SK-N-SH treated with all-trans-retinoic acid at 6 μM for 48 hours (cell line): ENCODE results near the gene COMMD3.
"Not testable (repeated sequence)": the region's sequence is repeated elsewhere in the genome, so short reads cannot be mapped to it uniquely, and the experiment has no call there.

Experiments
- ATAC-seq: fragments of 200-7000 bp; cut with Tn5 transposase; 3 replicates; pipeline ENCODE4 v1.9.1; 2020; ENCODE audit warnings: mild to moderate bottlenecking, moderate library complexity
- ARNTL ChIP-seq: fragments of 450-650 bp; formaldehyde crosslinking; IDR thresholded peaks from 2 replicates; pipeline ENCODE4 v1.5.0; 2020; ENCODE audit warnings: low read depth, mild to moderate bottlenecking, moderate library complexity, borderline replicate concordance
- BACH2 ChIP-seq: fragments of 250-450 bp; sonication (Bioruptor Pico); IDR thresholded peaks from 2 replicates; pipeline ENCODE4 v1.9.0; 2021; ENCODE audit warnings: mild to moderate bottlenecking, borderline replicate concordance
- CSDC2 ChIP-seq: fragments of 250-450 bp; sonication (Bioruptor Pico); IDR thresholded peaks from 2 replicates; pipeline ENCODE4 v1.5.0; 2020; ENCODE audit warnings: mild to moderate bottlenecking, moderate library complexity
- CSRNP3 ChIP-seq: fragments of 250-450 bp; sonication (Bioruptor Pico); IDR thresholded peaks from 2 replicates; pipeline ENCODE4 v1.5.1; 2021; ENCODE audit warnings: mild to moderate bottlenecking, moderate library complexity
- ESRRG ChIP-seq: fragments of 250-450 bp; sonication (Bioruptor Pico); IDR thresholded peaks from 2 replicates; pipeline ENCODE4 v1.6.1; 2021; ENCODE audit warnings: mild to moderate bottlenecking
- GLIS3 ChIP-seq: fragments of 250-450 bp; sonication (Bioruptor Pico); IDR thresholded peaks from 2 replicates; pipeline ENCODE4 v1.5.0; 2020; ENCODE audit warnings: mild to moderate bottlenecking, moderate library complexity
- ISL1 ChIP-seq: fragments of 250-450 bp; sonication (Bioruptor Pico); IDR thresholded peaks from 2 replicates; pipeline ENCODE4 v2.1.2; 2022; ENCODE audit warnings: mild to moderate bottlenecking, moderate library complexity
- OSR1 ChIP-seq: fragments of 250-450 bp; sonication (Bioruptor Pico); IDR thresholded peaks from 2 replicates; pipeline ENCODE4 v1.8.0; 2022; ENCODE audit warnings: moderate library complexity, mild to moderate bottlenecking, inconsistent platforms
- POU6F1 ChIP-seq: fragments of 250-450 bp; sonication (Bioruptor Pico); IDR thresholded peaks from 2 replicates; pipeline ENCODE4 v1.8.0; 2021; ENCODE audit warnings: low read depth, mild to moderate bottlenecking, moderate library complexity, borderline replicate concordance
- PPARA ChIP-seq: fragments of 250-450 bp; sonication (Bioruptor Pico); IDR thresholded peaks from 2 replicates; pipeline ENCODE4 v1.5.0; 2020; ENCODE audit warnings: mild to moderate bottlenecking, borderline replicate concordance
- RARB ChIP-seq: fragments of 250-450 bp; sonication (Bioruptor Pico); IDR thresholded peaks from 2 replicates; pipeline ENCODE4 v1.8.0; 2021; ENCODE audit warnings: mild to moderate bottlenecking, moderate library complexity
- TCF4 ChIP-seq: fragments of 250-450 bp; sonication (Bioruptor Pico); IDR thresholded peaks from 2 replicates; pipeline ENCODE4 v1.8.0; 2021; ENCODE audit warnings: mild to moderate bottlenecking, moderate library complexity, borderline replicate concordance
- TOX ChIP-seq: fragments of 250-450 bp; sonication (Bioruptor Pico); IDR thresholded peaks from 2 replicates; pipeline ENCODE4 v1.8.0; 2021; ENCODE audit warnings: mild to moderate bottlenecking, moderate library complexity, borderline replicate concordance
- TSHZ2 ChIP-seq: fragments of 250-450 bp; sonication (Bioruptor Pico); IDR thresholded peaks from 2 replicates; pipeline ENCODE4 v1.5.0; 2020; ENCODE audit warnings: mild to moderate bottlenecking, moderate library complexity
- ZC3H10 ChIP-seq: fragments of 250-450 bp; sonication (Bioruptor Pico); IDR thresholded peaks from 2 replicates; pipeline ENCODE4 v1.5.1; 2021; ENCODE audit warnings: mild to moderate bottlenecking, moderate library complexity
- ZFP3 ChIP-seq: fragments of 250-450 bp; sonication (Bioruptor Pico); IDR thresholded peaks from 2 replicates; pipeline ENCODE4 v1.5.0; 2020; ENCODE audit warnings: mild to moderate bottlenecking, moderate library complexity
- ZFP30 ChIP-seq: fragments of 450-650 bp; formaldehyde crosslinking; IDR thresholded peaks from 2 replicates; pipeline ENCODE4 v1.5.0; 2022; ENCODE audit warnings: mild to moderate bottlenecking, moderate library complexity
- ZNF565 ChIP-seq: fragments of 450-650 bp; formaldehyde crosslinking; conservative IDR thresholded peaks from 2 replicates; pipeline ENCODE4 v1.5.0; 2020; ENCODE audit warnings: low read depth, mild to moderate bottlenecking, moderate library complexity
- ZNF70 ChIP-seq: fragments of 450-650 bp; formaldehyde crosslinking; IDR thresholded peaks from 2 replicates; pipeline ENCODE4 v1.5.0; 2020; ENCODE audit warnings: mild to moderate bottlenecking, moderate library complexity
- ZNF8 ChIP-seq: fragments of 450-650 bp; formaldehyde crosslinking; IDR thresholded peaks from 2 replicates; pipeline ENCODE4 v1.5.0; 2020; ENCODE audit warnings: mild to moderate bottlenecking, moderate library complexity
- TF ChIP-seq, protein P1 (sequence below): fragments of 250-450 bp; sonication (Bioruptor Pico); IDR thresholded peaks from 2 replicates; pipeline ENCODE4 v1.8.0; 2020; ENCODE audit warnings: mild to moderate bottlenecking, moderate library complexity, borderline replicate concordance
- TF ChIP-seq, protein P2 (sequence below): fragments of 250-450 bp; sonication (Bioruptor Pico); IDR thresholded peaks from 2 replicates; pipeline ENCODE4 v1.5.1; 2020; ENCODE audit warnings: low read depth, mild to moderate bottlenecking, moderate library complexity

Gene COMMD3

GRCh38 chr10:22308390-22308789, 7.8 kb upstream of the COMMD3 start:
- ATAC-seq = no peak

GRCh38 chr10:22309180-22310000, 6.8 kb upstream of the COMMD3 start:
- TF ChIP-seq PPARA (CRISPR knock-in tag) (no peak), OSR1 (CRISPR knock-in tag) (no peak), ZFP30 (CRISPR knock-in tag) (no peak)
- no peak for ATAC-seq

More at GRCh38 chr10:22308390-22308789, 7.8 kb upstream of the COMMD3 start:
- TF ChIP-seq ARNTL (CRISPR knock-in tag) (no peak), ZC3H10 (CRISPR knock-in tag) (no peak), ZNF8 (no peak), ZNF70 (CRISPR knock-in tag) (no peak), POU6F1 (CRISPR knock-in tag) (no peak), ISL1 (no peak), OSR1 (CRISPR knock-in tag) (no peak), RARB (CRISPR knock-in tag) (no peak), ESRRG (CRISPR knock-in tag) (no peak), PPARA (CRISPR knock-in tag) (no peak), ZFP3 (no peak), CSDC2 (CRISPR knock-in tag) (no peak), ZNF565 (no peak), ZFP30 (CRISPR knock-in tag) (no peak), GLIS3 (CRISPR knock-in tag) (no peak), TOX (CRISPR knock-in tag) (no peak), TCF4 (CRISPR knock-in tag) (no peak), CSRNP3 (CRISPR knock-in tag) (no peak)
- TF ChIP-seq, protein P1, sequence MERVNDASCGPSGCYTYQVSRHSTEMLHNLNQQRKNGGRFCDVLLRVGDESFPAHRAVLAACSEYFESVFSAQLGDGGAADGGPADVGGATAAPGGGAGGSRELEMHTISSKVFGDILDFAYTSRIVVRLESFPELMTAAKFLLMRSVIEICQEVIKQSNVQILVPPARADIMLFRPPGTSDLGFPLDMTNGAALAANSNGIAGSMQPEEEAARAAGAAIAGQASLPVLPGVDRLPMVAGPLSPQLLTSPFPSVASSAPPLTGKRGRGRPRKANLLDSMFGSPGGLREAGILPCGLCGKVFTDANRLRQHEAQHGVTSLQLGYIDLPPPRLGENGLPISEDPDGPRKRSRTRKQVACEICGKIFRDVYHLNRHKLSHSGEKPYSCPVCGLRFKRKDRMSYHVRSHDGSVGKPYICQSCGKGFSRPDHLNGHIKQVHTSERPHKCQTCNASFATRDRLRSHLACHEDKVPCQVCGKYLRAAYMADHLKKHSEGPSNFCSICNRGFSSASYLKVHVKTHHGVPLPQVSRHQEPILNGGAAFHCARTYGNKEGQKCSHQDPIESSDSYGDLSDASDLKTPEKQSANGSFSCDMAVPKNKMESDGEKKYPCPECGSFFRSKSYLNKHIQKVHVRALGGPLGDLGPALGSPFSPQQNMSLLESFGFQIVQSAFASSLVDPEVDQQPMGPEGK (CRISPR knock-in tag) = no peak
- TF ChIP-seq, protein P2, sequence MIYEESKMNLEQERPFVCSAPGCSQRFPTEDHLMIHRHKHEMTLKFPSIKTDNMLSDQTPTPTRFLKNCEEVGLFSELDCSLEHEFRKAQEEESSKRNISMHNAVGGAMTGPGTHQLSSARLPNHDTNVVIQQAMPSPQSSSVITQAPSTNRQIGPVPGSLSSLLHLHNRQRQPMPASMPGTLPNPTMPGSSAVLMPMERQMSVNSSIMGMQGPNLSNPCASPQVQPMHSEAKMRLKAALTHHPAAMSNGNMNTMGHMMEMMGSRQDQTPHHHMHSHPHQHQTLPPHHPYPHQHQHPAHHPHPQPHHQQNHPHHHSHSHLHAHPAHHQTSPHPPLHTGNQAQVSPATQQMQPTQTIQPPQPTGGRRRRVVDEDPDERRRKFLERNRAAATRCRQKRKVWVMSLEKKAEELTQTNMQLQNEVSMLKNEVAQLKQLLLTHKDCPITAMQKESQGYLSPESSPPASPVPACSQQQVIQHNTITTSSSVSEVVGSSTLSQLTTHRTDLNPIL (CRISPR knock-in tag) = no peak

DNA sequence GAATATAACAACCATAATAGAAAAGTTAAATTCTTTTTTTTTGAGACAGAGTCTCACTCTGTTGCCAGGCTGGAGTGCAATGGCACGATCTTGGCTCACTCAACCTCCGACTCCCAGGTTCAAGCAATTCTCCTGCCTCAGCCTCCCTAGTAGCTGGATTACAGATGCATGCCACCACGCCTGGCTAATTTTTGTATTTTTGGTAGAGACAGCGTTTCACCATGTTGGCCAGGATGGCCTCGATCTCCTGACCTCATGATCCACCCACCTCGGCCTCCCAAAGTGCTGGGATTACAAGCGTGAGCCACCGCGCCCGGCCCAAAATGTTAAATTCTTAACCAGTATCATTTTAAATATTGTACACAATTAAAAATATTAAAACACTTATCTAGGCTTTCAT, 6.2 kb upstream of the COMMD3 start:
- ATAC-seq = not testable (repeated sequence)

- no peak for ATAC-seq
- TF ChIP-seq OSR1 (CRISPR knock-in tag) = no peak
- TF ChIP-seq, protein P1 (CRISPR knock-in tag) = no peak
- no peak for TF ChIP-seq BACH2
- no peak for TF ChIP-seq ZNF70 (CRISPR knock-in tag)
- no peak for TF ChIP-seq RARB (CRISPR knock-in tag)
- no peak for TF ChIP-seq ZNF565
- no peak for TF ChIP-seq PPARA (CRISPR knock-in tag)
- TF ChIP-seq ZFP30 (CRISPR knock-in tag) = no peak
- TF ChIP-seq ISL1 = no peak
- no peak for TF ChIP-seq ZNF8
- TF ChIP-seq ZFP3 = no peak
- no peak for TF ChIP-seq GLIS3 (CRISPR knock-in tag)
- no peak for TF ChIP-seq POU6F1 (CRISPR knock-in tag)
- no peak for TF ChIP-seq TSHZ2 (CRISPR knock-in tag)
- no peak for TF ChIP-seq TOX (CRISPR knock-in tag)
Observed at GRCh38 chr10:22310928-22311327, 5.3 kb upstream of the COMMD3 start.
